ENCODE results near the gene LTO1.
A peak's percentile ranks its signal among the peaks of the same experiment; 100 is the strongest.

Gene LTO1

DNA sequence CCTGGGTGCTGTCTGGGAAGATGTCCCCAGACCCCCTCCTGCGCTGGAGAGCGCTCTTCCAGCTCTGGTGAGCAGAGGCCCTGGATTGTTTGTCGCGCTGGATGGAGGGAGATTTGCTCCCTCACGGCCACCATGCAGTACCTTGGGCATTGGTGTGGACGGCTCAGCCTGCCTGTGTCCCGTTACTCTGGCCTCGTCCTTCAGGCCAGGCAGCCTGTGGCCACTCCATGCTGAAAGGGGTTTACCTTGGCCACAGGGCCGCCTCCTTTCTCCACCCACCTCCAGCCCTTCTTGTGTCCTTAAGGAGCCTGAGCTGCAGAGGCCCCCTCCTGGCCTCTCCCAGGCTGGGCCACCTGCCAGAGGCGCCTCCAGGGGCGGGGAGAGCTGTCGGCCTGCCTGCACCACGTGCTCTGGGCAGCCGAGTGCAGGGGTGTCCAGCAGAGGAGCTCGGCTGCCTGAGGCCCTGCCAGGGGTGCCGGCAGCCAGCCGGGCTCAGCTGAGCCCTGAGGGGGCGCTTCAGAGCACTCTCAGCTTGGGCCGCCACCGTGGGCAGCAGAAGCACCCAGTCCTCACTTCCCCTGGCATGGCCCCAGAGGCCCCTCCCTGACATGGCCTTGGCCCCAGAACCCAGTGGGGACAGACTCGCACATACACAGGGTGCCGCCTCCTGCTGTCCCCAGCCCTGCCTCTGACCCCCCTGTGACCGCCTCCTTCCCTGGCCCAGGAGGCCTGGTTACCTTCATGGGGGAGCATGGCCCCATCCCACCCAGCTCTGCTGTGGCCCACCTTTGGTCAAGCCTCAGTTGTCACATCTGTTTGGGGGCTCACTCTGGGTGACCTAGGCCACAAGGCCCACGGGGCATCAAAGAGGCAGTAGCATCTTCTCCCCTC is 30.8 kb downstream of the LTO1 start:
- no peak for DNase-seq

DNA sequence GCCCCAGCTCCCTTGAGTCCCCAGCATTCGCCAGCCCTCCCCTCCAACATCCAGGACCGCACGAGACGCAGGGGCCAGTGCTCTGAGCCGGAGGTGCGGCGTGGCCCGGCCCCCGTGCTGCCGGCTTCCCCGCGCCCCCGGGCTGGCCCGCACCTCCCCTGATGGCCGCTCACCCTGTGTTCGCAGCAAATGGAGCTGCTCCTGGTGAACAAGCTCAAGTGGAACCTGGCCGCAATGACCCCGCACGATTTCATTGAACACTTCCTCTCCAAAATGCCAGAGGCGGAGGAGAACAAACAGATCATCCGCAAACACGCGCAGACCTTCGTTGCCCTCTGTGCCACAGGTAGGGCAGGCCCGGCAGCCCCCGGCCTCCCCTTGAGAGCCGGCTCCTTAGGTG is 31.5 kb downstream of the LTO1 start:
- no peak for DNase-seq

DNA sequence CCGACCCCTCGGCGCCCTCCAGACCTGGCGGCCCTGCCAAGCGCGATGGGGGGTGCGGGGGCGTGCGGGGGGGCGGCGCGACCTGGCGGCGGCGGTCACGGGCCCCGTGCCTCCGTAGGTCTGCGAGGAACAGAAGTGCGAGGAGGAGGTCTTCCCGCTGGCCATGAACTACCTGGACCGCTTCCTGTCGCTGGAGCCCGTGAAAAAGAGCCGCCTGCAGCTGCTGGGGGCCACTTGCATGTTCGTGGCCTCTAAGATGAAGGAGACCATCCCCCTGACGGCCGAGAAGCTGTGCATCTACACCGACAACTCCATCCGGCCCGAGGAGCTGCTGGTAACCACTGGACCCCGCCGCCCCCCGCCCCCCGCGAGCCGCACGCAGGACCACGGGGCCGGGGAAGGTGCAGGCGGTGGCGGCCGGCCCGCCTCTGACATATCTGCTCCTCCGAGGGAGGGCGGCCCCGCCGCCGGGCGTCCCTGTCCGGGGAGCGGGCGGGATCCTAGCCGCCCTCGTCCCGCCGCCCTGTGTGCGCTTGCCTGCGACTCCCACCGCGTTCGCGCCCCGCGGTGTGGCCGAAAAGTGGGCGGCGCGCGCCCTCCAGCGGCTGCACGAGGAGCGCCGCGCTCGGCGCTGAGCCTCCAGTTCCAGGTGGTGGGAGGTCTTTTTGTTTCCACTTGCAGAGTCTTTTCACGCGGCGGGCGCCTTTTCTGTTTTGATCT is 32.1 kb downstream of the LTO1 start:
- DNase-seq: peak; percentile 82

DNA sequence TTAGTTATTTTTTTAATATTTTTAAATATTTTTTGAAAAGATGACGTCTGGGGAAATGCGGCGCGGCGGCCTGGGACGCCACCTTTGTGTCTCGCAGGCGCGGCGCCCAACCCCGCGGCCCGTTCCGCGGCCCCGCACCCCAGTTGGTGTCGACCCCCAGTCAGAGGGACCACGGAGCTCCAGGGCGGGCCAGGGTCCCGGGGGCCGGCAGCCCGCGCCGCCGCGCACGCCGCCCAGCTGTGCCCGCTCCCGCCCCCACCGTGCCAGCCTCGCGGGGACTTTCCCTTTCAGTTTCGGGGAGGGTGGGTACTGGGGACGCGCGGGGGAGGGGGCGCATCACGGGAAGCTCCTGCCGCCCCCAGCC is 32.6 kb downstream of the LTO1 start:
- peak; percentile 62 for DNase-seq

DNA sequence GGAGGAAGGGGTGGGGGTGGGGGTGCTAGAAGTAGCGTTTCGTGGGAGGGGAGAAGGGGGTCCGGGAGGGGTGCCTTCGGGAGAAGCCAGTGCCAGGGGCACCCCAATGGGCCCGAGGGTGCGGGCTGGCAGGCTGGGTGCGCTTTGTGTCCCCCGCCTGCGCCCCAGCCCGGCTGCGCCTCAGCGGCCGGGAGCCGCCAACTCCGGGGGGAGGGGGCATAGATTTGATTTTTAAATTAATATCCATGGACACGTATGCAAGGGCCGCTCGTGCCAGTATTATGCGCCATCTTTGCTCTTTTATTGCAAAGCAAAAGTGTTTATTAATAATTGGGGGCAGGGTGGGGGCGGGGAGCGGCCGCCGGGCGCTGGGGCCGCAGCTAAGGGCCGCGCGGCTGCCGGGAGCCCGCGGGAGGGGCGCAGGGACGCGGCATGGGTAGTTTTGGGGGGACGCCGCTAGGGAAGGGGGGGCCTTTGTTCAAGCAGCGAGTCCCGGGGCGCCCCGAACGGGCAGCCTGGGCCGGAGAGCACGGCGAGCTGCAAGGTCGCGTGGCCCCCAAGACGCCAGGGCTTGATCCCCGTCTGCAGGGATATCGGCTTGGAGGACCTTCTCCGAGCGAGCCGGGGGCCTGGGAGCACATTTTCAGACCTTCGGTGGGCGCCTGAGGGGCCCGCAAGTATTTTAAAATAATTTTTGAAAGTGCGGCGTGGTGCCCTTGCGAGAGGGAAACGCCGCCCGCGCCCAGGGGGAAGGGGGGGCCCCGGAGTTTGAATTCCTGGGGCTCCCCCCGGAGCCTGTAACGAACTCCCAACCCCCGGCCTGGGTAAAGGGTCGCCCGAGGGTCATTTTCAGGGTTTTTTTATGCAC is 33.2 kb downstream of the LTO1 start:
- no peak for DNase-seq

DNA sequence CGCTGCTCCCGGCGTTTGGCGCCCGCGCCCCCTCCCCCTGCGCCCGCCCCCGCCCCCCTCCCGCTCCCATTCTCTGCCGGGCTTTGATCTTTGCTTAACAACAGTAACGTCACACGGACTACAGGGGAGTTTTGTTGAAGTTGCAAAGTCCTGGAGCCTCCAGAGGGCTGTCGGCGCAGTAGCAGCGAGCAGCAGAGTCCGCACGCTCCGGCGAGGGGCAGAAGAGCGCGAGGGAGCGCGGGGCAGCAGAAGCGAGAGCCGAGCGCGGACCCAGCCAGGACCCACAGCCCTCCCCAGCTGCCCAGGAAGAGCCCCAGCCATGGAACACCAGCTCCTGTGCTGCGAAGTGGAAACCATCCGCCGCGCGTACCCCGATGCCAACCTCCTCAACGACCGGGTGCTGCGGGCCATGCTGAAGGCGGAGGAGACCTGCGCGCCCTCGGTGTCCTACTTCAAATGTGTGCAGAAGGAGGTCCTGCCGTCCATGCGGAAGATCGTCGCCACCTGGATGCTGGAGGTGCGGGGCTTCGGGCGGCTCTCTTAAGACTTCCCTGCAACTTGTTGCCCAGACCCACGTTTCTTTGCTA is 34.1 kb downstream of the LTO1 start, which contains the start of gene CCND1:
TSS of gene CCND1 (plus strand) at position 162 of the 587 bp plus-strand sequence. CDS start at position 320, 158 bp downstream.
- no peak for DNase-seq

DNA sequence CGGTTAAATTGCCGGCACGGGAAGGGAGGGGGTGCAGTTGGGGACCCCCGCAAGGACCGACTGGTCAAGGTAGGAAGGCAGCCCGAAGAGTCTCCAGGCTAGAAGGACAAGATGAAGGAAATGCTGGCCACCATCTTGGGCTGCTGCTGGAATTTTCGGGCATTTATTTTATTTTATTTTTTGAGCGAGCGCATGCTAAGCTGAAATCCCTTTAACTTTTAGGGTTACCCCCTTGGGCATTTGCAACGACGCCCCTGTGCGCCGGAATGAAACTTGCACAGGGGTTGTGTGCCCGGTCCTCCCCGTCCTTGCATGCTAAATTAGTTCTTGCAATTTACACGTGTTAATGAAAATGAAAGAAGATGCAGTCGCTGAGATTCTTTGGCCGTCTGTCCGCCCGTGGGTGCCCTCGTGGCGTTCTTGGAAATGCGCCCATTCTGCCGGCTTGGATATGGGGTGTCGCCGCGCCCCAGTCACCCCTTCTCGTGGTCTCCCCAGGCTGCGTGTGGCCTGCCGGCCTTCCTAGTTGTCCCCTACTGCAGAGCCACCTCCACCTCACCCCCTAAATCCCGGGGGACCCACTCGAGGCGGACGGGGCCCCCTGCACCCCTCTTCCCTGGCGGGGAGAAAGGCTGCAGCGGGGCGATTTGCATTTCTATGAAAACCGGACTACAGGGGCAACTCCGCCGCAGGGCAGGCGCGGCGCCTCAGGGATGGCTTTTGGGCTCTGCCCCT is 34.7 kb downstream of the LTO1 start:
- no peak for DNase-seq

DNA sequence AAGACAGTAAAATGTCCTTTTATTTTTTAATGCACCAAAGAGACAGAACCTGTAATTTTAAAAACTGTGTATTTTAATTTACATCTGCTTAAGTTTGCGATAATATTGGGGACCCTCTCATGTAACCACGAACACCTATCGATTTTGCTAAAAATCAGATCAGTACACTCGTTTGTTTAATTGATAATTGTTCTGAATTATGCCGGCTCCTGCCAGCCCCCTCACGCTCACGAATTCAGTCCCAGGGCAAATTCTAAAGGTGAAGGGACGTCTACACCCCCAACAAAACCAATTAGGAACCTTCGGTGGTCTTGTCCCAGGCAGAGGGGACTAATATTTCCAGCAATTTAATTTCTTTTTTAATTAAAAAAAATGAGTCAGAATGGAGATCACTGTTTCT is 35.3 kb downstream of the LTO1 start:
- no peak for DNase-seq

DNA sequence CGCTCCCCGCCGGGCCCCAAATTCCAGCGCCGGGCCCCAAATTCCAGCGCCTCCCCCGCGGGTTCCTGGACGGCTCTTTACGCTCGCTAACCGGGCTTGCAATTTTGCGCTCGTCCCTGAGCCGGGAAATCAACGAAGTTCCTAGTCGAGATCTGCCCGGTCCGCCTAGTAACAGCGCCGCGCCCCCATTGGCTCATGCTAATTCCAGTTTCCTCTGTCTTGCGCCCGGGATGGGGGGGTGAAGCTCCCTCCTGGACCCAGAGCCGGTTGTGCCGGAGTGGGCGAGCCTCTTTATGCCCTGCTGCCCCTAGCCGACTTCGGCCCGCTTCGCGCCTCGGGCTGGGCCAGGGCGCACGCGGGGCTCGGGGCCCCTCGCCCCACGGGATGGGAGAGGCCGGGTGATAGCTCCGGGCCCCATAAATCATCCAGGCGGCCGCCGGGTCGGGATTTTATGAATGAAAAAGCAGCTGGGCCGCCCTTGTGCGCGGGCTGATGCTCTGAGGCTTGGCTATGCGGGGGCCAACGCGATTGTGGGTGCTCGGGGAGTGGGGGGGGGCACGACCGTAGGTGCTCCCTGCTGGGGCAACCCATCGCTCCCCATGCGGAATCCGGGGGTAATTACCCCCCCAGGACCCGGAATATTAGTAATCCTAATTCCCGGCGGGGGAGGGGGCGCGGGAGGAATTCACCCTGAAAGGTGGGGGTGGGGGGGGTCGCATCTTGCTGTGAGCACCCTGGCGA is 36.0 kb downstream of the LTO1 start:
- DNase-seq: no peak

DNA sequence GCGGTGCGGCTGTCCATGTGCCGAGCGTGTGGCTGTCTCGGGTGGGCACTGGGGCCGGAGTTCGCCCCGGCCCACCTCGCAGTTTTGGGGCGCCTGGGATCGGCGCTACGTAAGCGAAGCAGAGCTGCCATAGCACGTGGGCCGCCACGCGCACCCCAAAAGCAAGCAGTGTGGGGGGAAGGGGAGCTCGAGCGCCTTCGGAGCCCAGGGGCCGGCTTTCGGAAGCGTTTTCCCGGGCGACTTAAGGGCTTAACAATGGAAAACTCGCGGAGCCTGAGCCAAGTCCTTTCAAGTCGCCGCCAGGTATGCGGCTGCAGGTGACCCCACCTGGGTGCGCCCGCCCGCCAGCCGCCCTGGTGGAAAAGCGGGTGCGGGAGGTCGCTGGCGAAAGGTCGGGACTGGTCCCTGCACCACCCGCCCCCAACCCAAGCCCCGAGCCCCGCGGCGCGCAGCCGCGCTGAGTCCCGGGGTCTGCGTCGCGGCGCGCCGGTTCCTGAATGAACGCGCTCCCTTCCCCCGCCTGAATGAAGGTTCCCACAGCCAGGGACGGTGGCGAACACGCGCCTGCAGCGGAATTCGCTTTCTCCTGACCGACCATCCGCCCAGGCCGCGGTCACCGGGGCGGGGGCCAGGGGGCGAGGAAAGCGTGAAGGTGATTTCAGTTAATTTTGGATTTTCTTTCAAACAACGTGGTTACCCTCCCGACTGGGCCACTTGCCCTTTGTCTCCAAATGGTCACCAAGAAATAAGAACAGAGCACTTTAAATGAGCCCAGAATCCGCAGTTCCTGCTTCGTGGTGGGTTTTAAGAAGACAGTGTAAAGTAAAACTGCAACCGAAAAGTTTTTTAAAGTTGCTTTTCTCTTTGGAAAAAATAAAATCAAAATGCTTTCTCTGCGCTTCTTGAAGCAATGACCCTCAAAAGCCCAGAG is 36.9 kb downstream of the LTO1 start:
- no peak for DNase-seq

DNA sequence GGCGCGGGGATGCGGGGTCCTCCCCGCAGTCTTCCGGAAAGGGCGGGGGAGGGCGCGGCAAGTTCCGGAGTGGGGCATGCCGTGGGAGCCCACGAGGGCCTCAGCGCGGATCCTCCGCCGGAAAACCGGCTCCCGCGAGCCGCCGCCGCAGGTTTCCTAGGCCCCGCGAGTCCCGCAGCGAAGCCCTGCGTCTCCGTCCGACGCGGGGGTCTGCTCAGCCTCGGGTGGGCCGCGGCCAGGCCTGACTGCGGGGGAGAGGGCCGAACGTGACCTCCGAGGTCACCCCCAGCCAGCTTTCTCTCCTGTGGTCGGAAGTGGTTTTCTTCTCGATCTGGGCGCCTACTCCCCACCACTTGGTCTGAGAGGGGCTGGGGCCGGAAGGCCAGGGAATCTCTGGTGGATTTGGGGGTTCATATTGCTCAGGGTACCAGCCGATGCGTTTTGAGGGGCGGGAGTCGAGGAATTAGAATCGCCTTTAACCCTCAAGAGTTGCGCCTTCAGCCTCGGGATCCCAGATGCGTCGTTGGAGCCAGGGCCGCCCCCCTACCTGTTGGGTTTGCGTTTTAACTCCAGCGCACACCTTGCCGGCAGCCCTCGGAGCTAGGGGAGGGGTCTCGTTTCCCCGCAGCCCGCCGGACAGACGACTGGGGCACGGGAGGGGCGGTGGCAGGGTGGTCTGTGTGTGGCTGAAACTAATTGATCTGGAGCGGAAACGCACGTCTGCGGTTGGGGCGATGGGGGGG is 37.8 kb downstream of the LTO1 start:
- DNase-seq: no peak

DNA sequence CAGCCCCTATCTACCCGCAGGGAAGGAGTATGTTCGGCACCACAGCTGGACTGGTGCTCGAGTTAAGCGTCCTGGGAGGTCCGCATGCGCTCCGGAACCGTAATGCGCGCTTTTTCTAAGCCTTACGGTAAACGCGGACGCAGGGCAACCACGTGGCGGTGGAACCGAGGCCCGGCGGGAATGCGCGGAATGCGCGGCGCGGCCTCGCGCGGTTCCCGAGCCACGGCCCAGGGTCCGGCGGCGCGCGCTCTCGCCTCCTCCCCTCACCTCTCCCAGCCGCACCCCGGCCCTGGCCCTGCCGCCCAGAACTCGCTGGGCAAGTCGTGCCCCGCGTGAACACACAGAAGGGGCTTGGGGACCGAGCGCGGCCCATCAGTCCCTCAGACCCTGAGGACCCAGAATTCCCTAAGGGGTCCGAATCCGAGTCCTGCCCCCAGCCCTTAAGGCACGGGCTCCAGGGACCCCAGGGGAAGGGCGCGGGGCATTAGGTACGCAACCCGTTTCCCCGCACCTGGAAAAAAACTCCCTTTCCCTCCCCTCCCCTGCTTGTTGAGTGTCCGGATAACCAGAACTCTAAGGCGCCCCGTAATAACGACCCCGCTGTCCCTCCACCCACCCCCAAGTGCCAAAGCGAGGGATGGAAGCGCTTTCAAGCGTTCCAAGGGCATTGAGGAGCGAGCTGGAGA is 38.5 kb downstream of the LTO1 start:
- DNase-seq: no peak

DNA sequence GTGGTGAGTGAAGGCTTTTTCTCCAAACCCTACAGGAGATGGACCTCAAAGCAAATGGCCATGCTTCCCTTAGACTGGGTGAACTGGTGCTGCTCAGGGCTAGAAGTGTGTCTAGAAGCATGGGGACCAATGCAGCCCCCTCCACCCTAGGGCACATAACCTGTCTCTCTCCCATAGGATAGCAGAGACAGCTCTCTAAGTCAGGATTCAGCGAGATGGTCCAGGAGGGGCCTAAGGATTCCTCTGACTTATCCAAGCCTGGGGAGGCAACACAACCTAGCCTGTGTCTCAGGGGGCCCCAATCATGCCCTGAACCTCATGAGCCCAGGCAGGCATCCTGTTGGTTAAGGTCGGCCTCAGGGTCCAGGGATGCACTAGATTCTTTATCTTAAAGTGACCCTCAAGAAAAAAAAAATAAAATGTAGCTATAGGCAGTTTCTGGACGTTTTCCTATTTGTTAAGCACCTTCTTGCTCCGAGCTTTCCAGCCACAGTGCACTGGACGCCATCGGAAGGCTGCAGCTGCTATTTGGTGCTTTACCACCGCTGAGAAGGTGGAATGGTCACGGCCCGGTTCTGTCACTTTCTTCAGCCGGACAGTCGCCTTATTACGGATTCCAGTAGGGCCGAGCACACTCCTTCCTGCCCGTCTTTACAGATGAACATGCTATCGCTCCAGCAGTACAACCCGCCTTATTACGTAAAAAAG is 39.2 kb downstream of the LTO1 start:
- no peak for DNase-seq

DNA sequence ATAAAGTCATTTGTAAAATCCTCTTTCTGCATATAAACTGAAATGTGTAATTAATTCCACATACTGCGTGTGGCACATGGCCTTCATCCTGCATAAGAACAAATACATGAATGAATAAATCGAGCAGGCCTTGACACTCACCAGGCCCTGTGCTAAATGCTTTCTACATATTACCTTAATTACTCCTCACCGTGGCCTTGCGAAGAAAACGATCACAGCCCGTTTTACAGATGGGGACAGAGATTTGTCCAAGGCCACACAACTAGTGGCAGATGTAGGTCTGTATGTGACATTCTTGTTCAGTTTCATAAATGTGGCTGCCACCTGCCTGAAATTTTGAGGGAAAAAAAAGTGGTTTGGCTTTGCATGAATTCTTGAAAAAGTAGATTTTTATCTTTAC is 40.0 kb downstream of the LTO1 start:
- DNase-seq: no peak

DNA sequence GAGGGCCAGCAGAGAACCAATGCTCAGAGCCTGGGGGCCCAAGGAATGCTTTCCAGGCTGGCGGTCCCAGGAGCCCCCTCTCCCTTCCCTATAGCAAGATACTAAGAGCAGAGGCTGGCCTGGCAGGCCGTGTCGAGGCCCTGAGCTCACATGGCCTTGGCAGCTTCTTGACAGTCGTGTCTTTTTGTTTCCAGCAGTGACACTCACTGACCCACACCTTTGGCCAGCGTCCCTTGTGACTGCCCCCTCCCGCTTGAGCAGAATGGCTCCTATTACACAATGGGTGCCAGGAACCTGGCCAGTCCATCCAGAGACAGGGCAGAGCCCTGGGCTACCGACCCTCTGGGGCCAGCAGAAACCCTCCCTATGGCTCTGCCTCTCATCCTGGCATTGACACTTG is 40.6 kb downstream of the LTO1 start:
- no peak for DNase-seq

DNA sequence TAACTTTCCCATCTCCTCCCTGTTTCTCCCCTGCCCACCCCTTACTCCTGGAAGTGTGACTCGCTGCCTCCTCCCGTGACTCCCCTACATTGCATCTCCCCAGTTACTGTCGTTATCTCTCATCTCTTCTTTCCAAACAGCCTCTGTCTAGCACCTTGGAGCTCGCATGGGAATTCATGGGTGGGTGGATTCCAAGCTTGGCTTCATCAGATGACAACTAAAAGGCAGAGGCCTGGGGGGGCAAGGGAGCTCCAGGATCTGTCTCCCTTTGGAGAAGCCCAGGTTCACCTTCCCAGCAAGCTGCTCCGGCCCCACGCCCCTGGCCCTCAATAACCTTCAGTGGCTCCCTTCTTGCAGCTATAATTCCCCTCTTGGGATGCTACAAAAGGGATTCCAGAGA is 41.1 kb downstream of the LTO1 start:
- DNase-seq: no peak

DNA sequence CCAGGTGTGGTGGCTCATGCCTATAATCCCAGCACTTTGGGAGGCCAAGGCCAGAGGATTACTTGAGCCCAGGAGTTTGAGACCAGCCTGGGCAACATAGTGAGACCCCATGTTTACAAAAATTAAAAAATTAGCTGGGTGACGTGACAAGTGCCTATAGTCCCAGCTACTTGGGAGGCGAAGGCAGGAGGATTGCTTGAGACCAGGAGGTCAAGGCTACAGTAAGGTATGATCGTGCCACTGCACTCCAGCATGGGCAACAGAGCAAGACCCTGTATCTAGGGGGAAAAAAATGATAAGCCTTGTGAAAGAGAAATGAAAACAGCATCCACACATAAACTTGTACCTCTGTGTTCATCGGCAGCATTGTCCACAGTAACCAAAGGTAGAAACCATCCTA is 42.3 kb downstream of the LTO1 start:
- no peak for DNase-seq

DNA sequence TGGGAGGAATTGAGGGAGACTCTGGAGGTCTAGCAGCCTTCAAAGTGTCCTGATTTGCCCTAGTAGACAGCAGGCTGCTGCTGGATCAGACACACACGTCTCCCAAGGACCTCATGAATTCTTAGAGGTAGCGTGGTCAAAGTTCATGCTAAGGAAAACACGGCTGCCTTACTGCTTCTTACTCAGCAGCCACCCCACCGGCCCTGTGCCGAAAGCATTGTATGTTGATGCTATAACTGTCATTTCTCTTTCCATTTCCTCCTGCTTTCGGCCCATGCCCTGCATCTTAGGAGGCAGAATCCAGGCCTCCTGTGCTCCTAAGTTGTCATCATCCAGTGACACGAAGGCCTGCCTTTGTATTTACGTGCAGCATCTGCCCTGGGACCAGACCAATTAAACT is 44.7 kb downstream of the LTO1 start:
- no peak for DNase-seq
